Stimulated activated CD4-positive, alpha-beta T cell treated with anti-CD3 and anti-CD28 coated beads, Interleukin-12 subunit alpha, Interleukin-12 subunit beta, amount 100 ng/mL, for 4 hours (primary cell): ENCODE results near the gene MRPL54.
A peak's percentile ranks its signal among the peaks of the same experiment; 100 is the strongest.

ENCODE experiments used
- DNase-seq: peaks from one replicate; pipeline ENCODE4 v3.0.0-alpha.2; 2020

The MRPL54 gene

GRCh38 chr19:3762501-3763459 lies at the start of gene MRPL54:
MRPL54 (plus strand) TSS chr19:3762682; CDS start chr19:3762701, 19 bp downstream.
- peak; percentile 98 for DNase-seq

- no peak for DNase-seq
These were observed 46.3 kb upstream of the MRPL54 start for GRCh38 chr19:3716147-3716668.

- DNase-seq: no peak
These were observed 42.6 kb upstream of the MRPL54 start for GRCh38 chr19:3719868-3720267.

GRCh38 chr19:3720349-3720917 lies 42.0 kb upstream of the MRPL54 start:
- no peak for DNase-seq

- peak; percentile 87 for DNase-seq
These were observed 41.2 kb upstream of the MRPL54 start for GRCh38 chr19:3721131-3721886.

- no peak for DNase-seq
These were observed 40.5 kb upstream of the MRPL54 start for GRCh38 chr19:3721887-3722442.

GRCh38 chr19:3722443-3723109 lies 39.9 kb upstream of the MRPL54 start:
- DNase-seq: no peak

GRCh38 chr19:3723110-3723488 lies 39.4 kb upstream of the MRPL54 start:
- DNase-seq: no peak

- DNase-seq: no peak
These were observed 38.6 kb upstream of the MRPL54 start for GRCh38 chr19:3723883-3724282.

GRCh38 chr19:3725121-3725520 lies 37.4 kb upstream of the MRPL54 start:
- DNase-seq: no peak

GRCh38 chr19:3725640-3726310 lies 36.7 kb upstream of the MRPL54 start:
- no peak for DNase-seq

GRCh38 chr19:3730457-3730958 lies 32.0 kb upstream of the MRPL54 start:
- no peak for DNase-seq

GRCh38 chr19:3732108-3732507 lies 30.4 kb upstream of the MRPL54 start:
- DNase-seq: no peak

GRCh38 chr19:3733549-3734309 lies 28.8 kb upstream of the MRPL54 start:
- no peak for DNase-seq

- no peak for DNase-seq
These were observed 28.2 kb upstream of the MRPL54 start for GRCh38 chr19:3734310-3734600.

- DNase-seq: no peak
These were observed 26.3 kb upstream of the MRPL54 start for GRCh38 chr19:3736106-3736724.

GRCh38 chr19:3737487-3738205 lies 24.8 kb upstream of the MRPL54 start:
- DNase-seq: no peak

- DNase-seq: no peak
These were observed 23.8 kb upstream of the MRPL54 start for GRCh38 chr19:3738477-3739220.

GRCh38 chr19:3740431-3740830 lies 22.1 kb upstream of the MRPL54 start:
- DNase-seq: no peak
